NOMO-1 treated with dmso at 0.1 percent for 144 hours (cell line): ENCODE results near the gene PLCB4.

Source experiments
- DNase-seq: peaks from one replicate; lab custom pipeline; 2025; ENCODE audit not compliant: unreplicated experiment; lab: John Stamatoyannopoulos, UW

The PLCB4 gene

DNA sequence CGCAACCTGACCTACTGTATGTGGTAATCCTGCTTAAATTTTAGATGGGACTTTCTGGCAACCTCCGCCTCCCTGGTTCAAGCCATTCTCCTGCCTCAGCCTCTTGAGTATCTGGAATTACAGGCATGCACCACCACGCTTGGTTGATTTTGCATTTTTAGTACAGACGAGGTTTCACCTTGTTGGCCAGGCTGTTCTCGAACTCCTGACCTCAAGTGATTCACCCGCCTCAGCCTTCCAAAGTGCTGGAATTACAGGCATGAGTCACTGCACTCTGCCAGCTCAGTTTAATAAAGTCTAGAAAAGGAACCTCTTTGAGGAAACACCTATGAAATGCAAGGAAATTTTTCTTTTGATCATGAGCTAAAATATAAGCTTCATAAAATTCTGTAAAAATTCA, 9.0 kb upstream of the PLCB4 start:
- DNase-seq = no peak

DNA sequence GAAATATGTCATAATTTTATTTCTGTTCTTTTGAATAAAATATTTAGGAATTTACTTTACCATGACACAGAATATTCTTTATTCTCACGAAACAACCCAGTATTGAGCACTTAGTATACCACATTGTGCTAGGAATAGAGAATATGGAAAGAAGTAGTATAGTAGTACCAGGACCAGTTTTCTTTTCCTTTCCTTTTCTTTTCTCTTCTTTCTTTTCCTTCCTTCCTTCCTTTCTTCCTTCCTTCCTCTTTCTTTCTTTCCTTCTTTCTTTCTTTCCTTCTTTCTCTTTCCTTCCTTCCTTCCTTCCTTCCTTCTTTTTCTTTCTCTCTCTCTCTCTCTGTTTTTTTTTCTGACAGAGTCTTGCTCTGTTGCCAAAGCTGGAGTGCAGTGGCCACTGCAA, 7.5 kb upstream of the PLCB4 start:
- DNase-seq = no peak

DNA sequence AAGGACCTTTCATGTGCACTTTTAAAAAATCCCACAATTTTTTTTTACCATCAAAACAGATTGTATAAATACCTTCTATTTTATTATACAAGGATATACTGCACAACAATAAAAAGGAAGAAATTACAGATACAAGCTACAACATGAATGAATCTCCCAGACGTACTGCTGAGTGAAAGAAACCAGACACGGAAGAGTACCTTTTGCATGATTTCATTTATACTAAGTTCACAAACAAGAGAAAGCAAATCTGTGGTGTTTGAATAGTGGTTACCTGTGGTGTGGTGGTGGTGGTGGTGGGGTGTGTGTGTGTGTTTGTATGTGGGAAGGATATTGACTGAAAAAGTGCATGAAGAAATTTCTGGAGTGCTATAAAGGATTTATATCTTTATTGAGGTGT, 6.8 kb upstream of the PLCB4 start:
- no peak for DNase-seq

DNA sequence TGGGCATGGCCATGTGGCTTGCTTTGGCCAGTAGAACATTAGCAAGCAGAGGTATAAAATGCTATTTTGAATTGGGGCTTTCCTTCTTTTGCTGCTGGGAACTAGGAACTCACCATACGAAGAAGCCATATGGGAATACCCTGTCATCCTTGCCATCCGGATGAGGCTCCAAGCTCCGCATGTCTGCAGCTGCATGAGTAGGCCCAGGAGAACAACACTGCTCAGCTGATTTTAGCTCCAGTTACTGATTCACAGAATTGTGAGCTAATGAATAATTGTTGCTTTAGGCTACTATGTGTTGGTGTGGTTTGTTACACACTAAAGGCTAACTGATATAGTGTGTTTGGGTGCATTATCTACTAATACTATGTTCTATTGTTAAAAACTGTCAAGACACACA, 2.7 kb upstream of the PLCB4 start:
- DNase-seq = no peak

DNA sequence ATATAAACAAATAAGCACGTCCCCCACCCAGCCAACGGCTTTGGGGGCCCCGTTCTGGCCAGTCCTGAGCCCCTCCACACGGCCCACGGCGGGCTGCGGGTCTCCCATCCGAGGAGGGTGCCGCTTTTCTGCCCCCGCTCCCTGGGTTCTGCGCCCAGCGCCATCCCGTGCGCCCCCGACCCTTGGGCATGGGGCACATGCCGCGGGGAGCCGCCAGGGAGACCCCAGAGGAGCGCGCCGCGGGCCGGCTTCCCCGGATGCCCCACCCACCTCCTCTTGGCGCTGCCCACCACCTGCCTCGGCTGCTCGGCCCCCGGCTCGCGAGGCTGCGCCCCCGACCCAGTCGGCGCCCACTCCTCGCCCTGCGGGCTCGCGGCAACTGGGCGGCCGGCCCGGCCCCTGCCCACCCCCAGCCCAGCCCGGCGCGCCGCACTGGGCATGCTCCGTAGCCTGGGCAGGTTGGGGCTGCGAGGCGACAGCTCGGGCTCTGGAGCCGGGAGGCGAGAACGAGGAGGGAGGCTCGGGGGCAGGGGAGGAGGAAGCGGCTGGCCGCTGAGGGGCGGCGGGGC, 570 bp upstream of the PLCB4 start:
- DNase-seq = no peak

DNA sequence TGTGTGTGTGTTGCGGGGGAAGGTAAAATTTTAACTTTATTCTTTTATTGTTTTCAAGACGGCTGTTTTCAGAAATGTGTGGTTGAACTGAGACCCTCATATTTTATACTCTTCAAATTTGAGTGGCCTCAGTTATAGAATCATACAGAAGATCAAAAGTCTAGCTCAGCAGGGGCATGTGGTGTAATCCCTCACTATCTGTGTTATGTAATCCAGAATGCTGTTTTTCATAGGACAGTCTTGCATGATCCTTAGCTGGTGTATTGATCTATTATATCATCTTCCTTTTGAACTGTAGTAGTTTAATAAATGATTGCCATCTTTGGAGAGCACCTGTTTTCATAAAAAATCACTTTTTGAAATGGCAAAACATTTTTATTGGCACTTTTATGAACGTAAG, 1.4 kb downstream of the PLCB4 start:
- DNase-seq = no peak

DNA sequence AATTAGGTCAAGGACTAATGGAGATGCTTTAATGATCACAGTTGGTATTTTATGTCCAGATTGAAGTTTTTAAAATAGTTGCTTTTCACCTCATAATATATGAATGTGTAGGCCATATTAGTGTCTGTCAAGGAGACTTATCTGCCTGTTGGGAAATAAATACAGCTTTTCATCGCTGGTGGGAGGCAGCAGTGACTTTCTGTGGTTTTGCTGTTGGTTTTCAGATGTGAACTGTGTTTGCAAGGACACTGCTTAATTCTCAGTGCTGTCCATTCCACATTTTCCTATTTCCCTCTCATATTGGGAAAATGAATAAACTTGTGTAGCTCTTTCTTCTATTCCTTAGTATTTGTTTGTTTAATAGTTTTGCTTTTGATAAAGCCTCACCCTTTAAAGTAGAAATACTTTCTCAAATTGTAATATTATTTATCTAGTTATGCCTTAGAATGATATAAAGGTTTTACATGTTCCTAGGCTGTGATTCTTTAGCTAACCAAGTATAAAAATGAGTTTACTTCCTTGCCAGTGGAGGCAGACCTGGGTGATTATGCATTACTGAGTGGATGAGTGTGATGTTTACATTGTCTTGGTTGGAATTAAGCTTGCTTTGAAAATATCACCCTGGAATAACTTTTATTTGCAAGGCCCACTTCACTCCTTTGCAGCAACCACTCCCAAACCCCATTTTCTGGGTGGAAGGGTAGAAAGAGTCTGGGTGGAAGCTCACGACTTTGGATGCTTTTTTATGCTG, 3.3 kb downstream of the PLCB4 start:
- DNase-seq = no peak

DNA sequence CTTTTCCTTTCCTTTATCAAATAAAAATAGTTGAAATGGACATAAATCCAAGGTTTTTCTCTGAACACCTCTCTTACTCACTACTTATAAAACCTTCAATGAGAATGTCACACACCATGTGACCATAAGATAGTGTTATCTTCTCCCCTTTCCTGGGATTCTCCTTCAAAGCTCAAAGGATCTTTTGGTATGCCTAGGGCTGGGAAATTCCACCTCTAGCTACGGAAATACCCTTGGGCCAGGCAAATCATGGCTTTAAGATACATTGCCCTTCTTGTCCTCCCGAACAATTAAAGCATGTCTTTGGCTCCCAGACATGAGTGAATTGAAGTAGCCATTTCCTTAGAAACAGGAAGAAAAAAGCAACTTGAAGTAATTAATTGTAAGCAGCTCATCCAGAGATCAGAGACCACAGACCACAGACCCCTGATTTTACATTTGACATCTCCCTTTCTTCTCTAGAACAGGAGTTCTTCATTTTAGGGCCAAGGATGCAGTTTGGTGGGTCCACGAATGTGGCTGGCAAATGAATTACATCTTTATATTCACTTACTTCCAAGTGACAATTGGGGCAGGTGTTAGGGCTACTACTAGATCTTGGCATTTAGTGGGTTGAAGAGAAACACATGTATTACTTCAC, 4.1 kb downstream of the PLCB4 start:
- no peak for DNase-seq

DNA sequence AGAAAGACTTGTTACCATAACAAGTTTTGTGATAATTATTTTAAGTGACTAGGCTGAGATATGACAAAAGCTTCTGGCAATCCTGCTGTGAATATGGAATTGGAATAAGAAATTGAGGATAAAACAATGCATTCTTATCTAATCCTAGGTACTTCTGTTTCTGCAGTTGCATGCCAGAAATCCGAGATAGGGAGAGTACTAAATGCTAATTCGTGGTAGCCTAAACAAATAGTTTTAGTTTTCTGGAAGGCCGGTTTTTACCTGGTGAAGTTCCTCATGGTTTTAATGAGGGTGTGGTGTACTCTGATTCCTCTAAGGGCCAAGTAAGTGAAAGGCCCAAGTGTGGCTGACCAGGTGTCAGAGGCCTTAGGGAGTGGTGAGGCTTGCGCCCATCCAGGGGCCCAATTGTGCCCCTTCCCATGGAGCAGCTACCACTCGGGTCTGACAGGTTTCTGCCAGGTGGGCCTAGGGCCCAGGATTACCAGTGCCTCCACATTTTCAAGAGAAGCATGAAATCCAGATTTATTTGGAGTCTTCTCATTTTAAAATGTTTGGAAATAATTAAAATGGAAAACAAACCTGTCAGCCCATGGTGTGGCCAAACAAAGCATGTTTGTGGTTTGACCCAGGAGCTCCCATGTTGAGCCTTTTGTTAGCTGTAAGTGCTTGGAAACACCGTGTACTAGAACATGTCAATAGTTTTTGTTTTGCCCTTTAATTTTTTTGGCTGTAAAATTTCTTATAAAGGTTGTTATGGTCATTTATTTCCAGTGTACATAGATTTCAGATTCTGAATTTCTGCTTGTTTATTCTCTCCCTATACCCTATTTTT, 6.6 kb downstream of the PLCB4 start:
- no peak for DNase-seq

DNA sequence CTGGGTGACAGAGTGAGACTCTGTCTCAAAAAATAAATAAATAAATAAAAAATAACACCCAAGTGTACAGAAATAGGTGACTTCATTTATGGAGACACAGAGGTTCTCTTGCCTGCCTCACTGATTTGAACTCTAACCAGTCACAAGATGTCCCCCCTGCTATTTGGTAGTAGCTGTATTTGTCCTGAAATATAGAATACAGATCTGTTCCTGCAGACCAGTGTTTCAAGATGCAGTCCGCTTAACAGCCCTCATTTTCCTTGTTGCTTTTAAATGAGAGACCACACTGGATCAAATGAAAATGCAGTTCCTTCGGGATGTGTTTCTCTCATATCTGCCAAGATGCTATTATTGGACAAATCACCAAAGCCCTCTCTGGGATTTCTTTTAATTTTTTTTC, 7.6 kb downstream of the PLCB4 start:
- DNase-seq = no peak

DNA sequence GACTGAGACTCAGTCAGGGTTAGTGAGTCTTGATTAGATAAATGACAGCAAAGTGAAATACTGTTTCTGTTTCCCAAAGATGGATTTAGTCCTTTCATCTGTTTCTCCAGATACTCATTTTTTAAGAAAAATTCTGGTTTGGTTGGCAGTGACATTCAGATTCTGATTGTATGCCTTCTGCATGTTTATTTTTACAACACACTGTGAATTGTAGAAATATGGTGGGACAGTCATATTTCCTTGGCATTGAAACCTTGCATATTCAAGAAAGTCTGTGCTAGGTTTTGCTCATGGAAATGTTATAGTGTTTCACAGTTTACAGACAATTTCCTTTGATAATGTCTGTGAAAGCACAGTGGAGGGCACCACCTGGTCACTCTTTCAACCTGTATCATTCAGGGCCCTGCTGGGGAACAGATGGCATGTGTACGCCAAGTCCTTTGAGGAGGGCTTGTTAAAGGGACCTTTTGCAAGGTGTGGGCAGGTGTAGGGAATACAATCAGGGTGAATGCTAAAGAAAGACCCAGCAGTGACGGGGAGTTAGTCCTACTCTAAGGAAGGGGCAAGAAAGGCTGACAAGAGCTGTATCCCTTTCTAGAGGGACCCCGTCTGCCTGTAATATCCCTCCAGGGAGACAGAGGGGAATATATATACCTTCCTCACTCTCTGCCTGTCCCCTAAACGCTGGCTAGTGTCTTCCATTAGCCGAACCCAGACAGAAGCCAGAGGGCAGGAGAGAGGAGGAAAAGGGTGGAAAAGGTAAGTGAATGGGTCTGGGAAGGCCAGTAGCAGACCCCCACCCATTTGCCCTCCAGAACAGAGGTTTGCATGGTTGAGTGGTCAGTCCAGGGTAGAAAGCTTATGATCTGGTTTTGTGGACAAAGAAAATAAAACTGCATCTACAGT, 10.2 kb downstream of the PLCB4 start:
- no peak for DNase-seq

DNA sequence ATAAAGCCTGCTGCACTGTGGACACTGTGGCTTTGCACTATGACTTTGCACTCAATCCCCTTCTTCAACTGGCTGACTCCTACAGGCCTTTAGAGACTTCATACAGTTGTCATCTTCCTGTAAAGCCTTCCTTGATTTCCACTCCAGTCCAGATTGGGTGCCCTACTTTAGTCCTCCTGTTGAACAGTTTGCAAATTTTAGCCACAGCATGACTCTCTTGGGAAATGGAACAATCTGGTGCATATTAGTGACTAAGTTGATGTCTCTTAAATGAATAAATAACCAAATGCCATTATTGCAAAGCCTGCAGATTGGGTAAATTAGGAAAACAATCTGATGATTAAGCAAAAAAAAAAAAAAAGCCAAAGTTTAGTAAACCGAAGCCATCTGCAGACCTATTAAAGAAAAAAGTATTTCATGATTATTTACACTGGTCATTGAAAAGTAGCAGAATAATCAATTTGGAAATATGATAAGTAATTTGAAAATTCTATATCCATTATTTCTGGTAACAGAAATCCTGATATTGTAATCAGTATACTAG, 12.6 kb downstream of the PLCB4 start:
- DNase-seq = no peak

DNA sequence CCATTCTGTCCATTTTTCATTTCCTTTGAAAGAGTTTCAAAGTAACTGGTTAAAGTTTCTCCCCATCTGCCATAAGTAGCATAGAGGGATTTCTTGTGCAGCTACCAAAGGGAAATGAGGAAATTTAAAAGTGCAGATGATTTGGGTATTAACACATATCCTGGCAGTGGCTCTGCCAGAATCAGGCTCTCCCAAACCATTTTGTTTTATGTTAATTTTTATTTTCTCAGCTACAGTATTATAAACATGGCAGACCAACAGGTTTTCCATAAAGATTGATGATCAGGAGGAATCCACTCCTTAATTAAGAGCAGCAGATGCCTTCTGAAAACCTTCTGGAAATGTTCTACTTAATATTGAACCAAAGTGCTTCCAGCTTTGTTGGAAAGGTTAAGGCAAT, 13.9 kb downstream of the PLCB4 start:
- DNase-seq = no peak

DNA sequence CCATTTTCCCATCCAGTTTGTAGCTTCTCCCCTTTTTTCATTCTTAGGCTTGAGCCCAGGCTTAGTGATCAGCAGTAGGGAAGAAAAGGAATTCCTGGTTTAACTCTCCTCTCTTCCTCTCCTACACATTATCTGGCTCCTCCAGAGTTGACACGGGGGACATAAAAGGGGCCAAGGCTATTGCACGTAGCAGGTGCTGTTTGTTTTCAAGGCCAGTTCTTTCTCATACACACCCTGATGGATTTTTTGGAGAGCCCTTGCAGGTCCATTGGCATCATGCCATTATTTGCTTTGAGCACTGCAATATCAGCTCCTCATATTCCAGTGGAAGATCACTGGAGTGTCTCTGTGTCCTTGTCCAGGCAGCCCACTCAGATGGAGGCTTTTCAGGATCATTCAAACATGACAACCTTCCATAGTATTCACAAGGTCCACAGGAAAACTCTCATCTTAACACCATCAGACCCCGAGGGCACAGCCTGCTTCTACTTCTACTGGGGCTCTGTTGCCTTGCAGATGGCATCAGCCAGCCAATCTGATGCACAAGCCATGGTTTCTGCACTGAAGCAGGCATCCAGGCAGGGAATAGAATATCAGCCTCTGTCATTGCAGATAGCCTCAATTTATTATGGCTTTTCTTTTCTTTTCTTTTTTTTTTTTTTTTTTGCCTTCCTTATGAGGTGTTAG, 18.8 kb downstream of the PLCB4 start:
- no peak for DNase-seq

DNA sequence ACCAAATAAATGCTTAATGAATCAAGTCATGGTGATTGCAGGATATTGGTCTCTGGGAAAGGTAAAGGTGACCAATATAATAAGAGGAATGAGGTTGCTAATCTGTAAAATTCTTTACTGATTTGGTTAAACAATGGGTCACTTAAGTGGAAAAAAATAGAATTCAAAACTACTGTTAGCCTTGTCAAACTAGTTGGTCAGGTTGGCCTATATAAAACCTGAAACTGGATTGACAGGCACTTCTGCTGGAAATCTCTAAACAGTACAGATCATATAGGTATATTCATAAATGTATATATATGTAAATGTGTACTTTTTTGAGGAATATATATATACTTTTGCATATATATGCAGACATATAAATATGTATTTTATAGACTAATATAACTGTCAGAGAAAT, 19.7 kb downstream of the PLCB4 start:
- DNase-seq = no peak

DNA sequence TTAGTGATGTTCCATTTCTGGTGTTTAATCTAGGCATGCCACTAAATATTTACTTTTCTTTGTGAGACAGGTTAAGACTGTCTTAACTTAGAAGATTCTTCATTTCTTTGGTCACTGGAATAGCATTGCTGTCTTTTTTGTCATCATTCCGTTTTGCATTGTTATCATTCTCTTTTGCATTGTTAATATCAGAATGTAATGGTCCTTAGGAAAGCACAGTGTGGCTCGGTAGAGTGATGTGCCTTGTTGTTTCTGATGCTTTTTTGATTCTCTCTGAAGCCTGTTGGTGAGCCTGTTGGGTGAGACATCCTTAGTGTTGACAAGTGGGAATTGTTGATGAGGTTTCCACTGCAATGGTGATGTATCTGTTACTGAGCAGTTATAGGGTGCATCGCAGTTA, 23.2 kb downstream of the PLCB4 start:
- DNase-seq = no peak

DNA sequence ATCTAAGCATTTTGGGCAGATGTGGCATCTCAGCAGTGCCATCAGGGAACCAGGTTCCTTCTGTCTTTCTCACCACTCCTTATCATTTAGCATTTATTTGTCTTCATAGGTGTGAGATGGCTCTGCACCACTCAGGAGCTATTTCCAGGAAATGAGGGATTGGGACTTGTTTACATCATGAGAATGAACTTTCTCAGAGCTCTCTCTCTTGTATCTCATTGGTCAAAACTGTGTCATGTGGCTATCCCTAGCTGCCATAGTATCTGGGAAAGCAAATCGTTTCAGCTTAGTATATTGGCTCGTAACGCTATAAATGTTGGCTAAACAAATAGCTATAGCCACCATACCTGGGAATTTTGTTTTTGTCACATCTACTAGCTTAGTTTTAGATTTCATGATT, 23.8 kb downstream of the PLCB4 start:
- DNase-seq = no peak

DNA sequence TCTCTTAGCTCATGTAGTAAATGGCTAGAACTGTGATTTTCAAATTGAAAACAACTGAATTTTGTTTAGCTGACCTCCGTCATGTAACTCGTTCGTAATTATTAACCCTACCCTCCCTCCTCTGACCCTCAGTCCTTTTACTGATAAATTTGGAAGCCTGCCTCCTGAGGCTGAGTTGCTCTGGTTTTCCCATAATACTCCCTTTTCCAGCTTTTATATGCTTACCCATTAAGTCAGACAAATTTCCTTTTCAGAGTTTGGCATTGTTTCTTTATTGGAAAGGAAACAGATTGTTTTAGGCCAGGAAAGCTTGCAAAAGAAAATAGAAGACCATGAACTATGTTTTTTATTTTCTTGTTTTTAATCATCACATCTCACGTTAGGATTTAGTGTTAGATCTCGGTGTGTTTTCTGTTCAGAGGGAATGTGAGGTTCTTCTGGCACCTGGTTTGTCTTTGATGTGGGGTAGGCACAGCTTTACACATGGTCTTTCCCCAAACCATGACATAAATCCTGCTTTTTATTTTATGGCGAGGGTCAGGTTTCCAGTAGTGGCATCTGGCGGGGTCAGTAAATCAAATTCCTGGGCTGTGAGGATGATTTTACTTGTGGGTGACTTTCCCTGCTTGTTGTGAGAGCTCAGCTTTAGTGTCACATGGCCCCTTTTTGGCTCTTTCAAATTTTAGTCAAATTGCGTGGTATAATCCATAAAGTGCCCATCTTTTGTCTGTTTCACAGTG, 24.5 kb downstream of the PLCB4 start:
- DNase-seq = no peak

DNA sequence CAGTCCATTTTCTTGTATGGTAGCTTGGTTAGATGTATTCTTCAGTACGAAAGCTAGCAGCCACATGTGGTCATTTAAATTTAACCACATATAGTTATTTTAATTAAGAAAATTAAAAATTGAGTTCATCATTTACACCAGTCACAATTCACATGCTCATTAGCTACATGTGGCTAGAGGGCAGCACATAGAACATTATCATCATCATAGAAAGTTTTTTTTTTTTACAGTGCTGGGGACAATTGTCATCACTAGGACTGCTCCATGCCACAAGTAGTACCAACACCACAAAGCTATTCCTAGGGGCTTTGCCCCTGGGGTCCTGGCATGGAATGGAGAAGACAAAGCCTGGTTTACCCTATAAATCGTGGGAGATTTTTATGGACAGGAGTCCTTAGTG, 30.5 kb downstream of the PLCB4 start:
- no peak for DNase-seq
